Spinal cord (tissue), 10 donors: ENCODE results near the gene NFAT5. TPM values are rescaled to one million over a fixed set of nuclear protein-coding genes. Genes with fewer than 3 reads are reported as not detected.

Experiments
- DNase-seq, 6 donors: peaks; one replicate each; pipeline versions ENCODE4 v3.0.0 to v3.0.0-alpha.2; 2013 to 2015; ENCODE audit warnings: low spot score in 6 of 6, low read depth in 4 of 6
- H3K27ac ChIP-seq: one replicate; pipeline ENCODE4 v1.5.1; 2013; ENCODE audit warnings: low read depth, low read length, control low read depth
- H3K27me3 ChIP-seq: one replicate; pipeline ENCODE4 v1.6.1; 2013; ENCODE audit warnings: low read length; ENCODE audit not compliant: control insufficient read depth, insufficient read depth
- H3K36me3 ChIP-seq: one replicate; pipeline ENCODE4 v1.6.1; 2013; ENCODE audit warnings: low read length; ENCODE audit not compliant: control insufficient read depth, insufficient read depth
- H3K4me1 ChIP-seq: one replicate; pipeline ENCODE4 v1.6.1; 2013; ENCODE audit warnings: low read length; ENCODE audit not compliant: control insufficient read depth, insufficient read depth
- H3K4me3 ChIP-seq: one replicate; pipeline ENCODE4 v1.5.1; 2013; ENCODE audit warnings: low read depth, low read length, control low read depth
- H3K9me3 ChIP-seq: one replicate; pipeline ENCODE4 v1.6.1; 2013; ENCODE audit warnings: low read length; ENCODE audit not compliant: control insufficient read depth, insufficient read depth
- WGBS: methylation state at CpG from one replicate; pipeline ENCODE4 v1.1.5; 2013; ENCODE audit warnings: missing lambda C conversion rate; ENCODE audit not compliant: insufficient coverage; 5-methylcytosine and 5-hydroxymethylcytosine counted together
- polyA plus RNA-seq, 2 donors: library from polyadenylated mRNA; unstranded; fragments of 120-200 nt; gene quantifications; one replicate each; pipeline ENCODE4 v1.2.1, GENCODE V29; 2013; ENCODE audit not compliant: insufficient read length in 2 of 2
- total RNA-seq, 2 donors: library from RNA; depleted of rRNA in 1 of 2; stranded (reverse); fragments of 120-200 nt in 1 of 2; fragments of >200 nt in 1 of 2; gene quantifications; one replicate each; pipeline versions ENCODE4 v1.2.3 to v1.2.4, GENCODE V29; 2013 to 2014
- donor health status: healthy.

Gene NFAT5
- total and polyA plus RNA-seq, 4 donors = 14.7 to 44.9 (median 26.4) TPM

- H3K4me3 ChIP-seq = no peak overlapping the region
- H3K36me3 ChIP-seq = no peaks in the 10 kb centered on the region
- H3K9me3 ChIP-seq = no peaks in the 10 kb centered on the region
- H3K4me1 ChIP-seq = no peaks in the 10 kb centered on the region
- H3K27me3 ChIP-seq = no peaks in the 10 kb centered on the region
- no CpG with 5 or more reads among the region's 7 CpGs for WGBS
- no peak overlapping the region for H3K27ac ChIP-seq
- no peak for DNase-seq
These were observed 23.9 kb downstream of the NFAT5 start for GRCh38 chr16:69589434-69590269.

- Histone ChIP-seq H3K27me3 (no peaks in the 10 kb centered on the region), H3K4me1 (no peaks in the 10 kb centered on the region), H3K4me3 (no peak overlapping the region), H3K9me3 (no peaks in the 10 kb centered on the region), H3K36me3 (no peaks in the 10 kb centered on the region), H3K27ac (no peak overlapping the region)
- no peak for DNase-seq
- WGBS = no CpG with 5 or more reads among the region's 3 CpGs
These were observed 24.8 kb downstream of the NFAT5 start for GRCh38 chr16:69590590-69590989.

- no peaks in the 10 kb centered on the region for H3K9me3 ChIP-seq
- no peaks in the 10 kb centered on the region for H3K36me3 ChIP-seq
- H3K27me3 ChIP-seq = no peaks in the 10 kb centered on the region
- H3K4me1 ChIP-seq = peaks cover 3% of the 10 kb centered on the region
- WGBS = no CpG with 5 or more reads among the region's 4 CpGs
- H3K4me3 ChIP-seq = no peak overlapping the region
- no peak for DNase-seq
- no peak overlapping the region for H3K27ac ChIP-seq
These were observed 28.0 kb downstream of the NFAT5 start for GRCh38 chr16:69593751-69594255.

GRCh38 chr16:69595127-69596036 lies 29.6 kb downstream of the NFAT5 start:
- no CpG with 5 or more reads among the region's 8 CpGs for WGBS
- H3K27ac ChIP-seq = no peak overlapping the region
- H3K4me3 ChIP-seq = no peak overlapping the region
- no peaks in the 10 kb centered on the region for H3K36me3 ChIP-seq
- peaks cover 3% of the 10 kb centered on the region for H3K4me1 ChIP-seq
- H3K27me3 ChIP-seq = no peaks in the 10 kb centered on the region
- no peaks in the 10 kb centered on the region for H3K9me3 ChIP-seq
- no peak for DNase-seq

DNA sequence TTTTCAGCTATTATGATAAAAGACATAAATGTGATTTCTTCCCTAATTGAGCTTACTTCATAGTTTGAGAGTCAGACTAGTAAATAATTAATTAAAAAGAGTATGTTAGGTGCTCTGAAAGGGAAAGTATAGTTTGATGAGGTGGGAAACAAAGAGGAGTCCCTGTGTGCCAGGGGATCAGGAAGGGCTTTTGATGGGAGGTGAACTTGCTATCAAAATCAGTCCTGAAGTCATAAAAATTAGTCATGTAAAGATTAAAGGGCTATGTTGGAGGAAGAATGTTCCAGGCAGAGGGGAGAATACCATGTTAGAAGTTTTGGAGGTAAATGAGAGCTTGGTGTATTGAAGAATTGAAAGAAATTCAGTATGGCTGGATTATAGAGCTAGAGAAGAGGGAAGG lies 31.0 kb downstream of the NFAT5 start:
- no peak overlapping the region for H3K27ac ChIP-seq
- H3K4me1 ChIP-seq = peaks cover 3% of the 10 kb centered on the region
- no peaks in the 10 kb centered on the region for H3K9me3 ChIP-seq
- no peaks in the 10 kb centered on the region for H3K36me3 ChIP-seq
- no peak for DNase-seq
- H3K4me3 ChIP-seq = no peak overlapping the region
- H3K27me3 ChIP-seq = no peaks in the 10 kb centered on the region

- Histone ChIP-seq H3K27ac (no peak overlapping the region), H3K36me3 (no peaks in the 10 kb centered on the region), H3K27me3 (no peaks in the 10 kb centered on the region), H3K9me3 (no peaks in the 10 kb centered on the region), H3K4me3 (no peak overlapping the region), H3K4me1 (peaks cover 3% of the 10 kb centered on the region)
- no peak for DNase-seq
- WGBS = no CpG with 5 or more reads among the region's 5 CpGs
These were observed 32.3 kb downstream of the NFAT5 start for GRCh38 chr16:69598045-69598444.

DNA sequence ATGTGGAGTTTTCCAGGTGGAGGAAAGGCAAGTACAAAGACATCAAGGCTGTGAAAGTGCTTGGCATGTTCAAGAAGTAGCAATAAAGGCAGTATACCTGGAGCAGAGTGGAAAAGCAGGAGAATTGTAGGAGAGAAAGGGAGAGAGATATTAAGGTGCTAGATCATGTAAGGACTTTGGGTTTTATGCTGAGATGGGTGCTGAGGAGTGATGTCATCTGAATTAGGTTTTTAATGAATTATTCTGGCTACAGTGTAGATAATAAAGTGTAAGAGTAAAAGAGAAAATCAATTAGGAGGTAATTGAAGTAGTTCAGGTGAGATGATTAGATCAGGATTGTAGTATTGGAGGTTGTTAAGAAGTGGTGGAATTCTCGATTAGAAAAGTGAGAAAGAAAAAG lies 34.0 kb downstream of the NFAT5 start:
- WGBS = no CpG with 5 or more reads among the region's 1 CpG
- H3K36me3 ChIP-seq = no peaks in the 10 kb centered on the region
- no peaks in the 10 kb centered on the region for H3K9me3 ChIP-seq
- no peak overlapping the region for H3K27ac ChIP-seq
- no peak for DNase-seq
- H3K27me3 ChIP-seq = no peaks in the 10 kb centered on the region
- H3K4me3 ChIP-seq = no peak overlapping the region
- peaks cover 3% of the 10 kb centered on the region for H3K4me1 ChIP-seq

- H3K27me3 ChIP-seq = no peaks in the 10 kb centered on the region
- peaks cover 3% of the 10 kb centered on the region for H3K4me1 ChIP-seq
- H3K27ac ChIP-seq = no peak overlapping the region
- no peaks in the 10 kb centered on the region for H3K36me3 ChIP-seq
- H3K4me3 ChIP-seq = no peak overlapping the region
- H3K9me3 ChIP-seq = no peaks in the 10 kb centered on the region
- DNase-seq = no peak
These were observed 34.4 kb downstream of the NFAT5 start for GRCh38 chr16:69600202-69600601.

DNA sequence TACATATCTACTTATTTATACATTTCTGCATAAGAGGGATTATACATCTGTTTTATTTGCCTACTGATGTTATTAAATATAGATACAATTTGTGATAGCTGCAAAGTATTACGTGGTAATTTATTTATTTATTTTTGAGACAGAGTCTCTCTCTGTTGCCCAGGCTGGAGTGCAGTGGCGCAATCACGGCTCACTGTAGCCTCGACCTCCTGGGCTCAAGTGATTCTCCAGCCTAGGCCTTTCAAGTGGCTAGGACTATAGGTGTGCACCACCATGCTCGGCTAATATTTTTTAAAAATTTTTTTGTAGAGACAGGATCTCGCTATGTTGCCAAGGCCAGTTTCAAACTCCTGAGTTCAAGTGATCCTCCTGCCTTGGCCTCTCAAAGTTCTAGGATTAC lies 35.5 kb downstream of the NFAT5 start:
- no peak for DNase-seq
- no peaks in the 10 kb centered on the region for H3K9me3 ChIP-seq
- peaks cover 3% of the 10 kb centered on the region for H3K4me1 ChIP-seq
- no peaks in the 10 kb centered on the region for H3K36me3 ChIP-seq
- no peak overlapping the region for H3K27ac ChIP-seq
- WGBS = 98% methylated on average over 4 of the region's 6 CpGs
- H3K27me3 ChIP-seq = no peaks in the 10 kb centered on the region
- no peak overlapping the region for H3K4me3 ChIP-seq
